ENCODE data around the gene FRMD4A.
A peak's percentile ranks its signal among the peaks of the same experiment; 100 is the strongest.

Gene FRMD4A

GRCh38 chr10:13683017-13683416, 647.7 kb downstream of the FRMD4A start:
- no peak for DNase-seq

- no peak for DNase-seq
Observed at GRCh38 chr10:13681960-13682359, 648.8 kb downstream of the FRMD4A start.

DNA sequence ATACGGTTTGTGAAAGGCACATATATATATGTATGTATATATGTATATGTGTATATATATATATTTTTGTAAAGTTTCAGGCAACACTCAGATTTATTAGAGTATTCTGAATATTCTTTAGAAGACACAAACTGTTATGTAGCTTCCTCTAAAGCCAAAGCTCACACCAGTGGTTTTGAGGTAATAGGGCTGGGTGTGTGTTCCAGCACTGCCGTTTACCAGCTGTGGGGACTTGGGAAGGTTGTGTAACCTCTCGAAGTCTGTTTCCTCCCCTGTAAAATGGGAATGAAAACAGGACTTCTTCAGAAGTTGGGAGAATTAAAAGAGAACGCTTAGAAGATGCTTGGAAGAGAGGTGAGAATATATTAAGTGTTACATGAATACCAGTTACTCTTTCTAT, 649.2 kb downstream of the FRMD4A start:
- no peak for DNase-seq

- DNase-seq: no peak
Observed at GRCh38 chr10:13681095-13681494, 649.6 kb downstream of the FRMD4A start.

GRCh38 chr10:13678101-13678843, 652.5 kb downstream of the FRMD4A start:
- DNase-seq: no peak

GRCh38 chr10:13674645-13675588, 655.8 kb downstream of the FRMD4A start:
- DNase-seq: no peak

DNA sequence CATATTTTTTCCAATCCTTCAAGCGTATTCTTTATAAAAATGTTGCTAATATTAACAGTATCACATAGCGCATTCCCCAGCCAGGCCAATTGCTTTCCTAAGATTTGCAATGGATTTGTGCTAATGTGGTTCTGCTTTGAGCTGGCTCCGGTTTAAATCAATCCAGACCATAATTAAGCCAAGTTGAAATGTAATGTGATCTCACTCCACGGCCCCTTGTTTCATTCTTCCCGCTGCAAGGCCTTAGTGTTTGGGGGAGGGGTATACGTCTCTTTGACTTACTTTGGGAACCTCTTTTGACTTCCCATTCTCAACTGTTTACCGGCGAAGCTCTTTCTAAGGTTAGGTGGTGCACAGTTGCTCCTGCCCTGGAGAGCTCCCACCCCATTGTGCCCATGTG, 657.6 kb downstream of the FRMD4A start:
- no peak for DNase-seq

- no peak for DNase-seq
Observed at GRCh38 chr10:13672548-13672947, 658.2 kb downstream of the FRMD4A start.

DNA sequence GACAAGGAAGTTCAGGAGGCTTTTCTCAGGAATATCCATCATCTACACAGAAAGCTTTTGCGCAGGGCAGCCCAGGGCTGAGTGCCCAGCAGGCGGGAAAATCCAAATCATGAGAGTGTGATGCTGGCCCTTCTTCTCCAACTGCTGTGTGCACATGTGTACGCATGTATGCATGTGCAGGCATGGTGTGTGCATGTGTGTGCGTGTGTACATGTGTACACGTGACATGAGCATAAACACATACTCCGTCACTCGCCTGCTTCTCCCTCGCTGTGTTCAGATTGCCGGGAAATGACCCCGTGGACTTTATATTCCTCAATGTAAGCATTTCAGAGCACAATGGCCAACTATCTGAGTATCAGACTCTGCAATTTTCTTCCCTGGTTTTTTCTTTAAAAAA, 658.8 kb downstream of the FRMD4A start:
- no peak for DNase-seq

DNA sequence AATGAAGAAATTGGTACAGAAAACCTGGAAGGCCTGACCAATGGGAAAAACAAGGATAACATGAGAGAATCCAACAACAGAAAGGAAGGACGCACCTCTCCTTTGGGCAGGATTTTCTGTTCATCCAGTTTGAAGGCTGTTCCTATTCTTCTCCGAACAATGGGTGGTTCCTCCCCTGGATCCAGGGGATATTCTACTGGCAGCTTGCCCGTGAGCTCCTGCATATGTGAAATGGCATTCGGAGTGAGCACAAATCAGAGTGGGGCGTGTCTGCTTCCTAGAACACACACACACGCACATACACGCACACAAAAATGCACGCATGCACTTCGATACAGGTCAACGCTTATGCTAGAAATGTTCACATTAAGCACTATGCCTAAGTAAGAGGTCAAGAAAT, 660.4 kb downstream of the FRMD4A start:
- DNase-seq: no peak

DNA sequence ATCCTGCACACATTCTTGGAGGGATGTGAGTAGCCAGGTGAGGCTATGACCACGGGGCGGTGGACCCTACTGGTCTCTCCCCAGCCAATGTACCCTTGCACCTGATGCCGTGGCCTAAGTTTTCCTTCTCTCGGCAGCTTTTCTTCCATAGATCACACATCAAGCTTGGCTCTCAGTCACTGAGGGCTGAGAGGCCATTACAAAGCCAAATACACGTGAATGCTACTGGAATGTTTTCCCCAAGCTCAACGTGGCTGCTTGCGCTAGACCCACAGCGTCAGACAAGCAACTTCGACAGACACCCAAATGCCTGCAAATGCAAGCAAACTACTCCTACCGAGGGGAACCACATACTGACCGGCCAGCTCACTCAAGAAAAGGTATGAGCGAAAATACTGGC, 660.8 kb downstream of the FRMD4A start:
- DNase-seq: no peak

GRCh38 chr10:13669182-13669855, 661.4 kb downstream of the FRMD4A start:
- no peak for DNase-seq

- no peak for DNase-seq
Observed at GRCh38 chr10:13668126-13668525, 662.6 kb downstream of the FRMD4A start.

DNA sequence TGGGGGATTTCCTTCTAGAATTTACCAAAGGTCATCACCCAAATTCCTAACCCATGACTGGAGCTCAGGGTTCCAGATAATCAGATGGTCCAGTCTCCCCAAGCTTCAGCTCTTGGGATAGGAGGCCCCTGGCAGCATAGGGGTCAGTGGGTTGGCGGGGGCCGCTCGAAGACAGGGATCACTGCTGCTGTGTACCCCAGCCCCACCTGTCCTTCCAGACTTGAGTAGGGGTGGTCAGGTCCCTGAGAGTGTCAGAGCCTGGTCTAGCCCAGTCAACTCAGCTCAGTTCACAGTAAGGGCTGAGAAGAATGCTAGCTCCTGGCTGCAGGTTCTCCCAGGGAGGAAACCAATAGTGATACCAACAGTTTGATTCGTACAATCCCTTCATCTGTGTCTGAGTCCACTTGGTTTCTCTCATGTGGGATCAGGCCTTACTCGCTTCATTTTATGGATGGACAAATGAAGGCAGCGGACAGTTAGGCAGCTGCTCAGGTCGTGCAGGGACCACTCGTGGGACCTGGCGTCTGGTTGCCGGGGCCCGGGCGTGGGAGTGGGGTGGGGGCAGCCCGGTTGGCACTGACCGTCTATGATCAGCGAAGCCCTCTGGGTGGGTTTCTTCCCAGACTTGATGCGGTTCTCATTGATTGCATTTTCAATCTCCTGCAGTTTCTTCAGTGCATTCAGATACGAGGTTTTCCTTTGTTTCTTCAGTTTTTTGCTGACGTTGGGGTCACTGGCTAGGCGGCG, 665.0 kb downstream of the FRMD4A start:
- DNase-seq: no peak

GRCh38 chr10:13661256-13661655, 669.5 kb downstream of the FRMD4A start:
- DNase-seq: no peak

DNA sequence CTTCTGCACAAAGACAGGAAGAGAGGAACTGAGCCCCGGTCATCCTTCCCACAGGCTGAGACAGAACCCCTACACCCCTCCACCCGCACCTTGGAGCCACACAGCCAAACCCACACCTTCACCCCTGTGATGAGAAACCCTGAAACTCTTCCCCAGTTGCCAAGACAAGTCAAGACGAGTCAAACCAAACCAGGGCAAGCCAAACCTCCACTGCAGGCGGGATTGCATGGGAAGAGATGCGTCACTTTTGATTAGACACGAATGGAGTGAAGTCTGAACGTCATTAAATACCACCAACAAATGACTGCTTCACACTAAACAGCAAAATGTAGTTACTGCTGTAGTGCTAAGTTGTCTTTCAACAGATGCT, 670.2 kb downstream of the FRMD4A start:
- DNase-seq: no peak

DNA sequence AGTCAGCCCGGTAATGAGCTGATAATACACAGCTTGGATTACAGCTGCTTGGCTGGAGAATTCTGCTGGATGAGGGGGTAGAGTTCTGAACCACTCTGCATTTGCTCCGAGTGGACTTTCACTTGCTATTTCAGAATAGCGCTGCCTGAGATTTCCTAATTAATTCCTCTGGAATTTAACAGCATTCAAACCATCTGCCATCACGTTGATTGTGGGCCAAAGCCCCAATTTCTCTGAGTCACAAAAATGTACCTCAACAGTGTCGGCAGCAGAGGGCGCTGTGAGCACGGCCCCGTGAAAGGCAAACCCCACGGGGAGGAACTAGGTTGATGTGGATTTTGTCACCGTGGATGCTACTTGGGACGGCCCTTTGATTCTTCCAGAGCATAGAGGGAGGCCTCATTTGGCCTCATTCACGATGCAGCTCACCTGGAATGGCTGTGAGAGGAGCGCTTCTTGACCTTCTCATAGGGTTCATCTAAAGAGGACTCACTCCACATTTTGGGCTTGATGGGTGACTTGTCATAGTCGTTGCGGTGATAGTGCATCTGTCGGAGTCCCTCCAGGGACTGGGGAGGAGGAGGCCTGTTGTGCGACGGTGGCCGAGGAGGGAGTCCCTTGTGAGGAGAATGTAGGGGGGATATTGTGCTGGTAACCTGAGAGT, 670.7 kb downstream of the FRMD4A start:
- DNase-seq: peak; percentile 13

DNA sequence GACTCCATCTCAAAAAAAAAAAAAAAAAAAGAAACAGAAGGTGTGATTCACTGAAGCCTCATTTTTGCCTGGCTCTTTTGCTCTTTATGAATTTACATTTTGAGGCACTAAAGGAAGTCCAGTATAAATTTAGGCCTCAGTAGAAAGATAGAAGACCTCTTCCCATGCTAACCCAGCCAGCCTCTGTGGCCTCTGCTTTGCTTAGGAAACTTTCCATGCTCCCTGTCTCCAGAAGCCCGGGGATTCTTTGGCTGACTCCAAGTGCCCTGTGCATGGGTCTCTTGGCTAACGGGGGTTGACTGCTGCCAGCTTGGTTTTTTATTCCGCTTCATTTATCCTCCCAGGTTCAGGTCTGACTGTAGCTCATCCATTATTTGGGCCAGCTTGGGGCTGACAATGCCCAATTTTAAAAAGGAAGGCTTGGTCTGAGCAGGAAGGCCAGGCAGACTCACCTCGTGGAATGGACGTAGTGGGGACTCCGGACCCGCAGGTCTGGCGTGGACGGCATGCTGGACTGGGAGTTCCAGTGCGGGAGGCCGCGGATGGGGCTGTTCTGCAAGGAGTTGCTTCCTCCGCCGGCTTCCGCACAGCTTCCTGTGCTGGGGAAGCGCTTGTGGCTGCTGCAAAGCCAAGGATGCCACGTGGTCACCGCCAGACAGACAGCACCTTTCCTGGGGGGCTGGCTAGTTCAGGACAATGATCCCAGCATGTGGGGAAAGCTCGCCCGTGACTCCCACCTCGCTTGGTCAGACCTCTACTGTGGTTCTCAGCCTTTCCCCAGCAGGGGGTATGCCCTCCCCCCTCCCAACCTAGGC, 671.6 kb downstream of the FRMD4A start:
- no peak for DNase-seq

DNA sequence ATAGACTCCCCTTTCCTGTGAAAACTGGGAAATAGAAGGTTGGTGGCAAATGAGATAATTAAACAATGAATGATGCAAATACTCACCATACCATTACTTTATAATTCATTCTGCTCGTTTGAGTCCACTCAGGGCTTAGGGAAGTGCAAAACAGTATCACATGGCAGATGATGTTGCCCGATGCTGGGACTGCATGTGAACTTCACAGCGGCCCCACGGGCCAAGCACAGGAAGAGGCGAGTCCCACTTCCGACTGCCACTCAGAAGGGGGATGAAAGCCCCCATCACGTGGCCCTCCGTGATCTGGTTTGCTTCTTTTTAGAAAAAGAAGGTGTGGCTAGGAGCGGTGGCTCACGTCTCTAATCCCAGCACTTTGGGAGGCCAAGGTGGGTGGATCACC, 672.5 kb downstream of the FRMD4A start:
- DNase-seq: no peak

DNA sequence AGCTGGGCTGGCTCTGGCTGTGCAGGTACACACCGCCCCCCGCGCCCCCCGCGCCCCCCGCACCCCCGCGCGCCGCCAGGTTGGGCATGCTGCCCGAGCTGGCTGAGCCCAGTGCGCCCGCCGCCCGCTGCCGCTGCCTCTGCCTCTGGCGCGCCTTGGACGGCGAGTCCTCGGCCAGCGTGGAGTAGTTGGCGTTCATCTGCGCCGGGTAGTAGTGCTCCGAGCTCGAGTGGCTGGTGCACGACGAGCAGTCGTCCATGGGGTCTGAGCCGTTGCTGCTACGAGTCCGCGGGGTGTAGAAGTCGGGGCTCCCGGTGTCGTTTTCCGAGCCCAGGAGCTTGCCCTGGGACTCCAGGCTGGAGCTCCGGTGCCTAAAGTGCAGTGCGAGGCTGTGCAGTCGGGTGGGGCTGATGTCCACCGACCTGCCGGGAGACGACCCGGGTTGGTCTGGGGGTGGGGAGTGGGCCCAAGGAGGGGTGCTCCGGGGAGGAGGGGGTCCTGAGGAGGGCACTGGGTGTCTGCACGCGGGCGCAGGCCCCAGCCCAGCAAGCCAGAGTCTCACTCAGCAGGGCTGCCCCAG, 673.5 kb downstream of the FRMD4A start:
- no peak for DNase-seq
